ENCODE data around the gene ARHGAP19.

Gene ARHGAP19

GRCh38 chr10:97190450-97190849 is 102.0 kb downstream of the ARHGAP19 start:
- no peak for DNase-seq

- no peak for DNase-seq
These were observed 104.2 kb downstream of the ARHGAP19 start for GRCh38 chr10:97188261-97188711.

DNA sequence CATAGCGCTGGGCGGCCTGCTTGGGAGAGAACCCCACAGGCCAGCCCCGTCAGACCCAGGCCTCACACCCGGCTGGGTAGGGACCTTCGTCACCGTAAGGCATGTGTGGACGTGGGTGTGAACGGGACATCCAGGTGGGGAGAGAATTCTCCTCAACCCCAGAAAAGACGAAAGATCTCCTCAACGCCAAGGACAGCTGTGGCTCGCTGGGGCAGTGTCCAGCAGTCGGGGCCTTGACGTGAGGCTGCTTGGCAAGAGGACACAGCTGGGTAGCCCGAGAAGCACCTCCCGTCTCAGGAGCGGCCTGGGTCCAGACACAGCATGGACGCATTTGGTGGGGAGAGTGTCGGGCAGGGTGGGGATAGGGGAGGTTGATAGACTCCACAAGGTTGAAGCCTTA is 105.5 kb downstream of the ARHGAP19 start:
- DNase-seq = no peak

DNA sequence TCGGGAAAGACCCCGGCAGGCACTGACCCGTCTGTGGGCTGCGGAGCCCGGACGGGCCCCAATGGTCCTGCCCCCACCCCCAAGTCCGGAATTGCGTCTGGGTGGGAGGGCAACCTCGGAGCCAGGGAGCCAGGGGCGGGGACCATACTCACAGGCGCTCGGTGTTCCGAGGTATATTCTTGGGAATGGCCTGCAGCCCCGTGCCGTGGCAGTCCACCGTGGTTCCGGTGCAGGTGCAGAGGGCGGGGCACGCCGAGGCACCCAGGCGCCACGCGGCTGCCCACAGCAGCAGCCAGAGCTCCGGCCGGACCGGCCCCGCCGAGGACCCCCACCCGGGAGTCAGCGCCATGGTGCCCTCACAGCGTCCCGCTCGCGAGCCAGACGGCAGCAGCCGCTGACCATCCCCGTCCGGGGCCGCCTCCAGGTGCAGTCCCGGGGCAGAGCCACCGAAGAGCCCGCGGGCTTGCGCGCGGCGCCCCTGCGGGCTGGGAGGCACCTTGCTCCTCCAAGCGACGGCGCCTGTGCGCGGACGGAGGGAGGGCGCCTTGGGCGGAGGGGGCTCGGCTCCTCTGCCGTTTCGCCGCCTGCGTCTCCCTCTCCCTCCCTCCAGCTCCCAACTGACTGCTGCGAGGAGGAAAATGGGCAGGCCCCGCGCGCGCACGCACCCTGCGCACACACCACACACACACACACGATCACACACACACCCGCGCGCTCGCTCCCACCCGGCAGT is 106.9 kb downstream of the ARHGAP19 start, which contains the start of gene SLIT1:
Gene SLIT1 (minus strand): TSS at position 634 of the 733 bp plus-strand sequence. CDS start 285 bp downstream, at position 349.
- no peak for DNase-seq

- DNase-seq = no peak
These were observed 107.5 kb downstream of the ARHGAP19 start for GRCh38 chr10:97184971-97185325.

- DNase-seq = no peak
These were observed 109.1 kb downstream of the ARHGAP19 start for GRCh38 chr10:97183314-97183713.

GRCh38 chr10:97182288-97182990 is 110.0 kb downstream of the ARHGAP19 start:
- no peak for DNase-seq

- no peak for DNase-seq
These were observed 111.5 kb downstream of the ARHGAP19 start for GRCh38 chr10:97180986-97181385.

DNA sequence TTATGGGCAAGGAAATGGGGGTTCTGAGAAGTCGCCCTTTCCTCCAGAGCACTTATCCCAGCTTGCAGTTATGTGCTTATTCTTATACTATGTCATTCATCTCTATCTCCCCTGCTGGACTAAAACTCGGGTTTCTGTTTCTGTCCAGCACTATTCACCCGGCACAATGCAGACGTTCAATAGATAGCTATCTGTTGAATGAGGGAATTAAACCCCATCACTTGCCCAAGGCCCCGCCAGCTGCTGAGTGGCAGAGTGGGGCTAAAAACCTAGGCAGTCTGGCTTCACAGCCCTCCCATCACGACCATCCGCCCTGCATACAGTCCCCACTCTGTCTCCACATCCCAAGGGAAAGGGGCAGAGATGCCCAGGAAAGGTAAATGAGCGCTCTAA is 112.1 kb downstream of the ARHGAP19 start:
- no peak for DNase-seq

GRCh38 chr10:97179731-97180362 is 112.6 kb downstream of the ARHGAP19 start:
- no peak for DNase-seq

DNA sequence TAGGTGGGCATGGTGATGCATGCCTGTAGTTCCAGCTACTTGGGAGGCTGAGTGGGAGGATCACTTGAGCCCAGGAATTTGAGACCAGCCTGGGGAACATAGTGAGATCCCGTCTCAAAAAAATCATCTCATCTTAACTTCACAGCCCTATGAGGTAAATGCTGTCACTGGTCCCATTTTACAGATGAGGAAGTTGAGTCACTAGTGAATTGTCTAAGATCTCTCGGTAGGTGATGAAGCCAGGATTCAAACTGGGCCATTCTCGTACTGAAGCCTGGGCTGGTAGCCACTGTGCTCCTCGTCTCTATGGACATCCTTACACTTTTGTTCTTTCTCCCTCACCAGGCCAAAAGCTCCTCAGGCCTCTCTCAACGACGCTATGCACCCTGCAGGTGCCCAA is 113.1 kb downstream of the ARHGAP19 start:
- no peak for DNase-seq

- DNase-seq = no peak
These were observed 114.4 kb downstream of the ARHGAP19 start for GRCh38 chr10:97178074-97178473.

DNA sequence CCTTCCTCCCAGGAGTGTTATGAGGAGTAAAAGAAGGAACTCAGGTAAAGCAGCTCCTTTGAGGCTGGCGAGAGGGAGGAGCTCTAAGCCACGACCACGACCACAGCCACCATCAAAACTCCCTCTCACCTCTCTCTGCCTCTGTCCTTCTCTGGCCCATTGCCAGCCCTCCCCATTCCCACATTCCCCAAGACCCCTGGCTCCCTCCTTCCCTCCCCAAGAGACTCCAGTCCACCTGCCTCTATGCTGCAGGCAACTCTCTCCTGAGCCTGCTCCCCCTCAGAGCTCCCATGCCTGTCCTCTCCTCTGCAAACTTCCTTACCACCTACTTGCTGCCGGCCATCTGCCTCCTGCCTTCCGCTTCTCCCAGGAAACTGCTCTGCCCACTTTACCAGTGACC is 116.2 kb downstream of the ARHGAP19 start:
- no peak for DNase-seq

- DNase-seq = no peak
These were observed 116.9 kb downstream of the ARHGAP19 start for GRCh38 chr10:97175586-97175985.

GRCh38 chr10:97174941-97175340 is 117.5 kb downstream of the ARHGAP19 start:
- DNase-seq = no peak

DNA sequence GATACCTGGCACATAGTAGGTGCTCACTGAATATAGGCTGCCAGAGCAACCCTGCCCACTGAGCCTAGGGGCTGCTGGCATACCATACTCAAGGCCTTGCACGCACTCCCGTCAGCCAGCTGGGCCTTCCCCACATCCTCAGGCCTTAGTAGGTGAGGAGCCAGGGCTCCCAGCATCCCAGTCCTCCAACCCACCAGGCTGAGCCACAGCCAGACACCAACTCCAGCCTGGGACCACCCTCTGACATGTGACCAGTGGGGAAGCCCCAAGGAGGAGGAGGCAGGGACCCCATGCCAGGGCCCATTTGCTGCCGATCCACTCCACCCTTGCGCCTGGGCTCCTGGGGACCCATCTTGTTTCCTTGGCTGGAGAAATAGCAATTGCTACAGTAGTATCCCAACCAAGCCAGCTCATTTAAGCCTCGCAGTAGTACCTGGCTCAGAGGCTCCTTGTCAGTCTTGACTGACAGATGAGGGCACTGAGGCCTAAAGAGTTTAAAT is 118.1 kb downstream of the ARHGAP19 start:
- no peak for DNase-seq

DNA sequence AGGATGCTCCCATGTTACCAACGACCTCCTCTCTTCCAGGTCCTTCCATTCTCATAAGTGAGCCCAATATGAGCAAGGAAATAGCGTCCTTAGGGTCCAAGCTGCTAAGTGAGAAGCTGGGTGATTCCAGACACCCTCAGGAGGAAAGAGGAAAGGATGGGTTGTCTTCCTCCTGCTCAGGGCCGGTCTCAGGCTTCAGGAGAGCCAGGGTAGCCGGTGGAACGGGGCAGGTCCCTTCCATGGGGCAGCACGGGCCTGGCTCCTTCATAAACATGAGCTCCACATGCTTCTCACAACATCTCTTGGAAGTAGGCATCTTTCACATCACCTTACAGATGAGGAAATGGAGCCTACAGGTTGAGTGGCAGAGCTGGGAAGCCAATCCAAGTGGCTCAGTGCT is 119.4 kb downstream of the ARHGAP19 start:
- no peak for DNase-seq
